ENCODE data around the gene TMEM272.

The TMEM272 gene, protein sequence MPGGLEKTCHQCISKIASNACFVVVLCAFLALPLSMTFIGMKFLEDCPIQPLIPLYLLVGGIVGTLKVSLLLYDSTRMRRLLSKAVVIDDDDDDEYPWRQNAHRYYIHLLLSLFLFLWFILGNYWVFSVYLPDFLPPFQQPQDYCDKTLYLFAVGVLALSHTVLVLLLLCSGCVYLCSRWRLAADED

DNA sequence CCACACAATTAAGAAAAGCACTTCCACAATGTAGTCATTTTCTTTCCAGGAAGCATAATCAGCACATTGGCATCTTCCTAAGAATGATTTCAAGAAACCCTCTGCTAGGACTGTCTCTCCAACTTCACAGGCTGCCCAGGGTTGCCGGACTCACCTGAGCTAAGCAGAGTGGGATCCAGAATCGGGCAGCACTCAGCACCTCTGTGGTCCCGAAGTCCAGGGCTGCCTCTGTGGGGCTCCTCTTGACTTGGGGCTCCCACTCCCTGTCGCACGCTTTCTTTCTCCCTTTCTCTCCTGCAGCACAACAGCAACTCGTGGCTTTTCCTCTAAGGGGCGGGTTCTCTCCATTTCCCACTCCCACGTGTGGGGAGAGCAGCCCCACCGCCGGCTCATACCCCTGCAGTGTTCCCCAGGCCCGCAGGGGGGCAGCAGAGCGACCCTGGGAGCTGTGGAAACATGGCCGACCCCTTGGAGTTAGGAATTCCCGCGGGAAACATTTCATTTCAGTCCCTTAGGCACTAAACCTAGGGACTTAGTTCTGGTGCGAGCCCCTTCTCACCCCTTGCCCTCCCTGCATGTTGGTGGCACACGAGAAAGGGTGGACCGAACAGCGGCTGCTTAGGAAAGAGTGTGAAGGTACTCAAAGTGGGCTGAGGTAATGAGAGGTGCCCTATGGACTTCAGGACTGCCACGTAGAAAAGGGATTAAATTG lies at the start of gene TMEM272:
Gene TMEM272, minus strand, starts transcription at position 316 of the 712 bp plus-strand sequence. CDS start 6,647 bp downstream, outside the sequence.
- no peak for DNase-seq

DNA sequence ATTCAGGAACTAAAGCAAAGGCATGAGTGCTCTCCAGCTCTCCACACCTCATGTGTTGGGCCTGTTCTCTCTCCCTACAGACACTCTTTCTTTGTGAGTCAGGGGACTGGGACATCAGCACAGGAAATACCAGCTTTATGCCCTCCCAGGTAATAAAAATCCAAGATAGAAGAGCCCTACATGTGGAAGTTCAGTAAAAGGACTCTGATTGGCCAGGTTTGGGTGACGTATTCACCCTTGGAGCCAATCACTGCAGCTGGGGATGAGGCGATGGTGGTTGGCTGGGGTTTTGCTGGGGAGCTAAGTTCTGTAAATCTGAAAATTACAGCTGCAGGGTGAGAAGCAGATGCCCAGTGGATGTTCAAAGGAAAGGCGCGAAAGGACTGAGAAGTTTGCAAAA lies 49.3 kb upstream of the TMEM272 start:
- DNase-seq, result no peak

DNA sequence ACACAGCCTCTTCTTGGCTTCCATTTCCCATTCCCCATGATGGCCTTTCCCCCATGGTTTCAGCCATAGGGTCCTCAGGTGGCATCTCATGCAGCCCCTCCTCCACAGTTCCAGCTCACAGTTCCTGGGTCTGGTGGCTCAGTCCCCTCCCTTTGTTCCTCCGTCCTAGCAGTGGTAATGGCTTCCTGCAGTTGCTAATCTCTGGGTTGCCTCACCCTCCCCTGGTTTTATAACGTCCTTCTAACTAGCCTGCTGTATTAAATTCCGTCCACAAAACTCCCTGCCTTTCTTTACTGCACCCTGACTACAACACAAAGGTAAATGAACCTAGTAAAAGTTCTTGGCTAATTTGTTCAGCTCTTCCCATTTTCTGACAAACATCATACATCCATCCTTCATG lies 47.7 kb upstream of the TMEM272 start:
- no peak for DNase-seq

- DNase-seq, result no peak
Observed at GRCh38 chr13:51887468-51887867, 42.5 kb upstream of the TMEM272 start.

DNA sequence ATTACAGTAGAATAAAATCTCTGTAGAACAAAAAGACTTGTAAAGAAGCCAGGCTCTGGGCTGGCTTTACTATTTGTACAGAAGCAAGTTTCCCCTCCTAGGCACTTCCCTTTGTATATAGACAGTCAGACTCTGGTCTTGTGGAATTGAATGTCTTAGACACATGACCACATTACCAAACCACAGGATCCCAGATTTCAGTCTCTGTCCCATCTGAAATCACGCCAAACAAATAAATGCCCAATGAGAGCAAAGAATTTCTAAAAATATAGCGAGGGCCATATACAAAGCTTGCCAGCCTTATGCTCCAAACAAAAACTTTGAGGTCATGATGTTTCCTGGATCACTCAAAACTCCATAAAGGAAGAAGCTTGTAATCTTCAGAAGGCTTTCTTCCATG lies 40.7 kb upstream of the TMEM272 start:
- no peak for DNase-seq

DNA sequence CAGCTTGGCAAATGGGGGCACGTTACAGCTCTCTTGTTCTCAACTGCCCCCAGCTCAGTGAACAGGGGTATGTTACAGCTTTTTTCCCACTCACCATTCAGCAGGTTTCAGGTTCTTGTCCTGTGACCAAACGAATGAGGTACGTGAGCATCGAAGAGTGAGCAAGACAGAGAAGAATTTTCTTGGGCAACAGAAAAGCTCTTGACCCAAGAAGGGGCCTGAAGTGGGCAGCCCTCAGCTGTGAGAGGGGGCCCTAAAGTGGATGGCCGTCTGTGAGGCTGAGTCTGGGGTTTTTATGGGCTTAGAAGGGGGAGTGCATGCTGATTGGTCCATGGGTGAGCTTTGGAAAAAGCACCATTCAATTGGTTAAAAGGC lies 38.2 kb upstream of the TMEM272 start:
- DNase-seq, result no peak

DNA sequence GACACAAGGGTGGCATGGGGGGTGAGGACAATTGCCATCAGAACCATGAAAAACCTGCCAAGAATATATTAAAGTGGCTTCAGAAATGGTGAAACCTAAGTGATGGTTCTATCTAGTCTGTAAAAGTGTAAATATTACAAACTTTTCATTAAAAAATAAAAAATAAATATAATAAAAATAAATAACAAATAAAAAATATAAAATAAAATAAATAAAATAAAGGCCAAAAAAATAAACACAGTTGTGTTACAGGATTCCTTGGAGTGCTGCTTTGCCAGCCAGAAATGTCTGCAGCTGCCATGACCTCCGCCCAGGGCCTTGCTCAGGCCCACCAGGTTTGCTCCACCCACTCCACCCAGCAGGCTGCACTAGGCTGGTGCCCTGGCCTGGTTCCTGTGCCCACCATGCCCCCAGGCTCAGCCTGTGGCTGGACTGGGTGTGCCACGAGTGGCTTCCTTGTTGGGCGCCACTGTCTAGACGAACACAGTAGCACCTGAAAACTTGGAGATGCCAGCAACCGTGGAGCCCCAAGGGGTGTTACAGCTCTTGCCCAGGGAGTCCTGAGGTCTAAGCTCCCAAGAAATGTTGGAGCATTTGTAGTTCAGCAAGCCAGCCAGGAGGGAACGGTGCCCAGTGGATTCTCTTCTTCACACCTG lies 37.7 kb upstream of the TMEM272 start:
- DNase-seq, result no peak

DNA sequence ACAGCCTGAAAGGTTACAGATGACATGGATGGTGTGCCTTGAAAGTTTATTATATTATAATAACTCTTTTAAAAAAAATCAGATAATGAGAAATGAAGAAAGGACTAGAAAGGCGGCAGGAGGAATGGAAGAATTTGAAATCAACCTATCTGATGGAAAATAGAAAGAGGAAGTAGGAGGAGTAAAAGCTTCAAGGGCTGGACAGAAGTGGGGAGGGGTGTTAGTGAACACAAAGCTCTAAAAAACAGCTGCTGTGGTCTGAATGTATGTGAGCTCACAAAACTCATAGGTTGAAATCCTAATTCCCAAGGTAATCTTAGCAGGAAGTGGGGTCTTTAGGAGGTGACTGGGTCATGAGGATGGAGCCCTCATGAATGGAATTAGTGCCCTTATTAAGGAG lies 36.3 kb upstream of the TMEM272 start:
- DNase-seq, result no peak

GRCh38 chr13:51879133-51879532 lies 34.2 kb upstream of the TMEM272 start:
- DNase-seq, result no peak

DNA sequence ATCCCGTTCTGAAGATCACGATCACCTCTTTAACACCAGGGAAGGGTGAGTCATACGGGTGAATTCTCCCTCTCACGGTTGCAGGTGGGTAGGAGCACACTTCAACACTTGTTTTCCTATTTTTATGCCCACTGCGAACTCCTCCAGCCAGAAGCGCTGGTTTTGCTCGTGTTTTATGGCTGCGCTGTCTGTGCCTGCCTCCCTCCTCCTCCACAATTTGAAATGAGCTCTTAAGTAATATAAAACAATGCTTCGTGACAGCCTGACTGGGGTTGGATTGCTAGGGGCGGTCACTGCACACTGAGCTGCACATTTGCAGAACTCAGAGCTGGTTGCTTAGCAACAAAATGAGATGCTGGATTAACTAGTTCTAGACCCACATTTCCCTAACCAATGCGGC lies 29.7 kb upstream of the TMEM272 start:
- no peak for DNase-seq

DNA sequence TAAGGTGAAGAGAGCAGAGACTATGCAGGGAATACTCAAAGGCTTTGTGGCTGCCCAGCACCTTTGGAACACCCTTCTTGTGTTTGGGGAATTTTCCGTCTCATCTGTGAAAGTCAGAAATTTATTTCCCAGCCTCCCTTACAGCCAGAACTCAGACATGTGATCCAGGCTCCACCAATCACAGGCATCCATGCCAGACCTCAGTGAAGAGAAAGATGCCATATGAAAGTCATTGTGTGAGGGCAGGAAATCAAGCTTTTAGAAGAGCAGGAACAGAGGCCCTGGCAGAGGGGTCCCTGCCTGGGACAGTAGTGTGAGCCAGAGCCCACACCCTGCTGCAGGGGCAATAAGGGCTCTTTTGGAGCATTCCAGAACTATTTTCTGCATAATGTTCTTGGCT lies 28.9 kb upstream of the TMEM272 start:
- DNase-seq, result no peak

- no peak for DNase-seq
Observed at GRCh38 chr13:51873117-51873798, 28.3 kb upstream of the TMEM272 start.

DNA sequence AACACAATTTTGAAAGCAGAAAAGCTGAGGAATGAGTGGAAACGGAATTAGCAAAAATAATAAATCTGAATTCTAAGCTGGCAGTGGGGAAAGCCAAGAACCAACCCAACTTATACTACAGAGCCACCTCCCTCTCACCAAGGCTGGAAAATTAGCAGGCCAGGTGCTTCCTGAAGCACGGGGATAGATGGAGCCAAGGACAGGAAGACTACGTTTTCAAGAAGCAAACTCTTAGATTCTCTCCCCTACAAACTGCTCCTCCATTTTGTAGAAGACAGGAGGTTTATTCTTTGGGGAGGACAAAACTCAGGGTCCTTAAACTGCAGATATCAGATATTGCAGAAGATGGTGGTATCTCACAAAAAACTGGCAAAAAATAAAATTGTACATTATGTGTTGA lies 25.6 kb upstream of the TMEM272 start:
- DNase-seq, result no peak

DNA sequence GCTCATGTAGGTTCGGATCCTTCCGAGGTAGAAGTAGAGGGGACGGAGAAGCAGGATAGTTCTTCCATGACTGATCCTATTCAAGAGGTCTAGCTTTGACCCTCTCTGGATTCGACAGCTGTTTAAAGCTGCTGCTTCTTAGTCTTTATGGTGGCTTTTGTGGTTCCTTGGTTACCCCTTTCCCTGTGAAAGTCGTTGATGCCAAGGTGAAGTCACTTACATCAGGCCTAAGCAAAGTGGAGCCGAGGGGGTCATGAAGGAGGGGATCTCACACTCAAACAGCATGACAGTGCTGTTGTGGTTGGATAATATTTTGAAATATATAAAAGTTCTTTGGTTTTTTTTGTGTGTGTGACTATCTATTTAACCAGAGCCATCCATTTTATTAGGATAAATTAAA lies 24.9 kb upstream of the TMEM272 start:
- DNase-seq, result no peak

GRCh38 chr13:51867062-51867461 lies 22.1 kb upstream of the TMEM272 start:
- no peak for DNase-seq

DNA sequence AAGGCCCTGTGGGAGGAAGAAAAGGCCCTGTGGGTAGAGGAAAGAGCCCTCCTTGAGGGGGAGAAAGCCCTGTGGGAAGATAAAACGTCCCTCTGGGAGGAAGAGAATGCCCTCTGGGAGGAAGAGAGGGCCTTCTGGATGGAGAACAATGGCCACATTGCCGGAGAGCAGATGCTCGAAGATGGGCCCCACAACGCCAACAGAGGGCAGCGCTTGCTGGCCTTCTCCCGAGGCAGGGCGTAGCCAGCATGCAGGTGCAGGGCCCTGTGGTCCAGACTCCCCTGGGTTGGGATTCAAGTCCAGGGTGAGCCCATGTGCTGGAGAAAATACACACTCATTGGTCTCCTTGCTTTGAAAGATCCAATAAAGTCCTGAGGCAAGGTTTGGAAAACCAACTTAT lies 20.9 kb upstream of the TMEM272 start:
- no peak for DNase-seq

DNA sequence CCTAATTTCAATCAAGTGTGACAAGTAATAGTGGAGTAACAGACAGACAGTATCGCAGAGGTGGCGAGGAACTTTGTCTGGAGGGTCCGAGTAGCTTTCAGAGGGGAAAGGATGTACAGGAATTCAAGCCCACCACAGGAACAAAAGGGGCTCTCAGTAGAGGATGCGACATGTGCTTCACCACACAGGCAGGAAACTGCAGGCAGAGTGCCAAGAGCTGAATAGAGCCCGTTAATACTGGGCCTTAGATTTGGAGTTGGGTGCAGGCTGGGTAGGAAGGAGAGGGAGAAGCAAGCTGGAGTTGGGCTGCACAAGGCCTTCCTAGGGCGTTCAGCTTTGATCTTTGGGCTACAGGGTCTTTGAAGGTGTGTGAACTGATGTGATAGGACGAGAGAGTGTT lies 18.0 kb upstream of the TMEM272 start:
- no peak for DNase-seq

- no peak for DNase-seq
Observed at GRCh38 chr13:51861723-51862300, 16.8 kb upstream of the TMEM272 start, which contains the start of gene CCDC70. Gene CCDC70 (plus strand): TSS chr13:51861969. CDS start chr13:51865412, 3,443 bp downstream.

DNA sequence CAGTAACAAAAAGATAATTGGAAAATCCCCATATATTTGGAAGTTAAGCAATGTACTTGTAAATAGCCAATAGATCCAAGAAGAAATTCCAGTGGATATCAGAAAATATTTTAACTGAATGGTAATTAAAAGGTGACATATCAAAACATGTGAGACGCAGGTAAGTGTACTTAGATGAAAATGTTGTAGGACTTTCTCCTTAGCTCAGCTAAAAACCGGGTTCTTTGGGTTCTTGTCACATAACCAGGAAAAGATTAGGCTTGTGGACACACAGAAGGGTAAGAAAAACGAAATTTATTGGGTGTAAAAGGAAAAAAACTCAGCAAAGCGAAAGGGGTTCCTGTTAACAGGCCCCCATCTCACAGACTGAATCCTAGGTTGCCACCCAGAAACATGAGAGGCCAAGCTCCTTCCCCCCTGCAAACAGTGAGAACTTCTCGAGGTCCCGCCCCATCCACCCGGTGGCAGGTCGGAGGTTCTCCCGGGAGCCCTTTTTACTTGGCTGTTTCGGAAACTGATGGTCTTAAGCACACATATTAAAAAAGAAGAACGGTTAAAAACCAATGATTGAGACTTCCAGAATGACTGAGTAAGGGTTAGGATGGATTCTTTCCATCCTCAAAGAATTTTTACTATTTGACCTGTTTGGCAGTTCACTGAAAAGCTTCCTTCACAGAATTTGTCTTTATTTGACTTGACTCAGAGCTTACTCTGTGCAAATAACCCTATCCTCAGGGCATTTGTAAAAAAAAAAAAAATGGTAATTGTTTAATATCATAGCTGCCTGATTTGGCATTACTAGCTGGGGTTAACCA lies 13.7 kb upstream of the TMEM272 start:
- DNase-seq, result no peak

DNA sequence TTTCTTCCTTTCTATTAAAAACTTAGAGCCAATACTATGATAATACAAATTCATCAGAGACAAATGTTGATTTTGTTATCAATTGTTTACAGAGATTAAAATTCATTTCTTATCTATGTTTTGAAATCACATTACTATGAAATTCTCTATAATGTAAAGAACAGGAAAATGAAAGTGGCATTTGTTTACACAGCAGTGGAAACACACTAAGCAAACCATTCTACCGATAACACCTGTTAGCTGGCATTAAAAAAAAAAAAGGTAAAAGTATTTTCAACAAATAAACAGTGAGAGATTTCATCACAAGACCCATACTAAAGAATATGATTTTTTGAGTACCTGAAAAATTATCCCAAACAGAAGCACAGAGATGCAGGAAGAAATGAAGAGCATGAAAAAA lies 12.0 kb upstream of the TMEM272 start:
- no peak for DNase-seq

- DNase-seq, result no peak
Observed at GRCh38 chr13:51856027-51856736, 11.2 kb upstream of the TMEM272 start.
